SK-N-SH treated with all-trans-retinoic acid at 6 μM for 48 hours (cell line): ENCODE results near the gene B4GALNT3.

Experiments
- ATAC-seq: fragments of 200-7000 bp; cut with Tn5 transposase; 3 replicates; pipeline ENCODE4 v1.9.1; 2020; ENCODE audit warnings: mild to moderate bottlenecking, moderate library complexity
- ARNTL ChIP-seq: fragments of 450-650 bp; formaldehyde crosslinking; IDR thresholded peaks from 2 replicates; pipeline ENCODE4 v1.5.0; 2020; ENCODE audit warnings: low read depth, mild to moderate bottlenecking, moderate library complexity, borderline replicate concordance
- BACH2 ChIP-seq: fragments of 250-450 bp; sonication (Bioruptor Pico); IDR thresholded peaks from 2 replicates; pipeline ENCODE4 v1.9.0; 2021; ENCODE audit warnings: mild to moderate bottlenecking, borderline replicate concordance
- CSDC2 ChIP-seq: fragments of 250-450 bp; sonication (Bioruptor Pico); IDR thresholded peaks from 2 replicates; pipeline ENCODE4 v1.5.0; 2020; ENCODE audit warnings: mild to moderate bottlenecking, moderate library complexity
- GLIS3 ChIP-seq: fragments of 250-450 bp; sonication (Bioruptor Pico); IDR thresholded peaks from 2 replicates; pipeline ENCODE4 v1.5.0; 2020; ENCODE audit warnings: mild to moderate bottlenecking, moderate library complexity
- ISL1 ChIP-seq: fragments of 250-450 bp; sonication (Bioruptor Pico); IDR thresholded peaks from 2 replicates; pipeline ENCODE4 v2.1.2; 2022; ENCODE audit warnings: mild to moderate bottlenecking, moderate library complexity
- OSR1 ChIP-seq: fragments of 250-450 bp; sonication (Bioruptor Pico); IDR thresholded peaks from 2 replicates; pipeline ENCODE4 v1.8.0; 2022; ENCODE audit warnings: moderate library complexity, mild to moderate bottlenecking, inconsistent platforms
- RARB ChIP-seq: fragments of 250-450 bp; sonication (Bioruptor Pico); IDR thresholded peaks from 2 replicates; pipeline ENCODE4 v1.8.0; 2021; ENCODE audit warnings: mild to moderate bottlenecking, moderate library complexity
- SNAI2 ChIP-seq: fragments of 250-450 bp; sonication (Bioruptor Pico); IDR thresholded peaks from 2 replicates; pipeline ENCODE4 v1.5.0; 2020; ENCODE audit warnings: mild to moderate bottlenecking, moderate library complexity
- ZC3H10 ChIP-seq: fragments of 250-450 bp; sonication (Bioruptor Pico); IDR thresholded peaks from 2 replicates; pipeline ENCODE4 v1.5.1; 2021; ENCODE audit warnings: mild to moderate bottlenecking, moderate library complexity
- ZNF565 ChIP-seq: fragments of 450-650 bp; formaldehyde crosslinking; conservative IDR thresholded peaks from 2 replicates; pipeline ENCODE4 v1.5.0; 2020; ENCODE audit warnings: low read depth, mild to moderate bottlenecking, moderate library complexity
- ZNF70 ChIP-seq: fragments of 450-650 bp; formaldehyde crosslinking; IDR thresholded peaks from 2 replicates; pipeline ENCODE4 v1.5.0; 2020; ENCODE audit warnings: mild to moderate bottlenecking, moderate library complexity
- ZNF8 ChIP-seq: fragments of 450-650 bp; formaldehyde crosslinking; IDR thresholded peaks from 2 replicates; pipeline ENCODE4 v1.5.0; 2020; ENCODE audit warnings: mild to moderate bottlenecking, moderate library complexity
- TF ChIP-seq, protein P1 (sequence below): fragments of 250-450 bp; sonication (Bioruptor Pico); IDR thresholded peaks from 2 replicates; pipeline ENCODE4 v1.5.0; 2020; ENCODE audit warnings: mild to moderate bottlenecking, moderate library complexity
- TF ChIP-seq, protein P2 (sequence below): fragments of 250-450 bp; sonication (Bioruptor Pico); IDR thresholded peaks from 2 replicates; pipeline ENCODE4 v1.8.0; 2021; ENCODE audit warnings: low read depth, mild to moderate bottlenecking, moderate library complexity, borderline replicate concordance
- TF ChIP-seq, protein P3 (sequence below): fragments of 250-450 bp; sonication (Bioruptor Pico); IDR thresholded peaks from 2 replicates; pipeline ENCODE4 v1.5.1; 2020; ENCODE audit warnings: low read depth, mild to moderate bottlenecking, moderate library complexity
- TF ChIP-seq, protein P4 (sequence below): fragments of 250-450 bp; sonication (Bioruptor Pico); IDR thresholded peaks from 2 replicates; pipeline ENCODE4 v1.8.0; 2020; ENCODE audit warnings: mild to moderate bottlenecking, moderate library complexity, borderline replicate concordance

Gene B4GALNT3

DNA sequence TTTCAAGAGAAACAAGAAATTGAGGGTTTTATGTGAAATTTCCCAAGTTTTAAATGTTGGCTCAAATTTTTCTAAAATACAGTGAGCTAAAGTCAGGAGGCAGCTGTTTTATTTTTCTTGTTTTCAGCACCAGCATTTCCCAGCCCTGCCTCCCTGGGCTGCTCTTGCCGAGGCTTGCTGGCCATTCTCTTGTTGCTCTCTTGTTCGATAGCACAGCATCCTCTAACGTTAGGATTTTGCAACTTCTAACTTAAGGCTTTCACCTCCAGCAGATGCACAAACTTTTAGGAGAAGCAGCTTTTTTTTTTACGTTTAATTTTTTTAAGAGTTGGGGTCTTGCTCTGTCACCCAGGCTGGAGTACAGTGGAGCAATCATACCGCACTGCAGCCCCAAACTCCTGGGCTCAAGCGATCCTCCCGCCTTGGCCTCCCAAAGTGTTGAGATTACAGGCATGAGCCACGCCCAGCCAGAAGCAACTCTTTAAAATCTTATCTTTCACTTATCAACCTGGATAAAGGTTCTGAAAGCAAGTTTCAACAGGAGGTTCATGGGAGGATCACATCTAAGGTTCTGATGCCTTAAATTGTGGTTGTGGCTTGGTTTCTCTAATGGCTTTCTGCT, 40.2 kb downstream of the B4GALNT3 start:
- no peak for ATAC-seq
- no peak for TF ChIP-seq ISL1
- TF ChIP-seq, protein P1, sequence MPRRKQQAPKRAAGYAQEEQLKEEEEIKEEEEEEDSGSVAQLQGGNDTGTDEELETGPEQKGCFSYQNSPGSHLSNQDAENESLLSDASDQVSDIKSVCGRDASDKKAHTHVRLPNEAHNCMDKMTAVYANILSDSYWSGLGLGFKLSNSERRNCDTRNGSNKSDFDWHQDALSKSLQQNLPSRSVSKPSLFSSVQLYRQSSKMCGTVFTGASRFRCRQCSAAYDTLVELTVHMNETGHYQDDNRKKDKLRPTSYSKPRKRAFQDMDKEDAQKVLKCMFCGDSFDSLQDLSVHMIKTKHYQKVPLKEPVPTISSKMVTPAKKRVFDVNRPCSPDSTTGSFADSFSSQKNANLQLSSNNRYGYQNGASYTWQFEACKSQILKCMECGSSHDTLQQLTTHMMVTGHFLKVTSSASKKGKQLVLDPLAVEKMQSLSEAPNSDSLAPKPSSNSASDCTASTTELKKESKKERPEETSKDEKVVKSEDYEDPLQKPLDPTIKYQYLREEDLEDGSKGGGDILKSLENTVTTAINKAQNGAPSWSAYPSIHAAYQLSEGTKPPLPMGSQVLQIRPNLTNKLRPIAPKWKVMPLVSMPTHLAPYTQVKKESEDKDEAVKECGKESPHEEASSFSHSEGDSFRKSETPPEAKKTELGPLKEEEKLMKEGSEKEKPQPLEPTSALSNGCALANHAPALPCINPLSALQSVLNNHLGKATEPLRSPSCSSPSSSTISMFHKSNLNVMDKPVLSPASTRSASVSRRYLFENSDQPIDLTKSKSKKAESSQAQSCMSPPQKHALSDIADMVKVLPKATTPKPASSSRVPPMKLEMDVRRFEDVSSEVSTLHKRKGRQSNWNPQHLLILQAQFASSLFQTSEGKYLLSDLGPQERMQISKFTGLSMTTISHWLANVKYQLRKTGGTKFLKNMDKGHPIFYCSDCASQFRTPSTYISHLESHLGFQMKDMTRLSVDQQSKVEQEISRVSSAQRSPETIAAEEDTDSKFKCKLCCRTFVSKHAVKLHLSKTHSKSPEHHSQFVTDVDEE (CRISPR knock-in tag) = no peak
- TF ChIP-seq ZC3H10 (CRISPR knock-in tag) = no peak
- TF ChIP-seq BACH2 = no peak
- TF ChIP-seq OSR1 (CRISPR knock-in tag) = no peak
- TF ChIP-seq ZNF565 = no peak
- TF ChIP-seq, protein P2, sequence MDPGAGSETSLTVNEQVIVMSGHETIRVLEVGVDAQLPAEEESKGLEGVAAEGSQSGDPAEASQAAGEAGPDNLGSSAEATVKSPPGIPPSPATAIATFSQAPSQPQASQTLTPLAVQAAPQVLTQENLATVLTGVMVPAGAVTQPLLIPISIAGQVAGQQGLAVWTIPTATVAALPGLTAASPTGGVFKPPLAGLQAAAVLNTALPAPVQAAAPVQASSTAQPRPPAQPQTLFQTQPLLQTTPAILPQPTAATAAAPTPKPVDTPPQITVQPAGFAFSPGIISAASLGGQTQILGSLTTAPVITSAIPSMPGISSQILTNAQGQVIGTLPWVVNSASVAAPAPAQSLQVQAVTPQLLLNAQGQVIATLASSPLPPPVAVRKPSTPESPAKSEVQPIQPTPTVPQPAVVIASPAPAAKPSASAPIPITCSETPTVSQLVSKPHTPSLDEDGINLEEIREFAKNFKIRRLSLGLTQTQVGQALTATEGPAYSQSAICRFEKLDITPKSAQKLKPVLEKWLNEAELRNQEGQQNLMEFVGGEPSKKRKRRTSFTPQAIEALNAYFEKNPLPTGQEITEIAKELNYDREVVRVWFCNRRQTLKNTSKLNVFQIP = no peak
- no peak for TF ChIP-seq ZNF8 (CRISPR knock-in tag)
- no peak for TF ChIP-seq SNAI2 (CRISPR knock-in tag)

DNA sequence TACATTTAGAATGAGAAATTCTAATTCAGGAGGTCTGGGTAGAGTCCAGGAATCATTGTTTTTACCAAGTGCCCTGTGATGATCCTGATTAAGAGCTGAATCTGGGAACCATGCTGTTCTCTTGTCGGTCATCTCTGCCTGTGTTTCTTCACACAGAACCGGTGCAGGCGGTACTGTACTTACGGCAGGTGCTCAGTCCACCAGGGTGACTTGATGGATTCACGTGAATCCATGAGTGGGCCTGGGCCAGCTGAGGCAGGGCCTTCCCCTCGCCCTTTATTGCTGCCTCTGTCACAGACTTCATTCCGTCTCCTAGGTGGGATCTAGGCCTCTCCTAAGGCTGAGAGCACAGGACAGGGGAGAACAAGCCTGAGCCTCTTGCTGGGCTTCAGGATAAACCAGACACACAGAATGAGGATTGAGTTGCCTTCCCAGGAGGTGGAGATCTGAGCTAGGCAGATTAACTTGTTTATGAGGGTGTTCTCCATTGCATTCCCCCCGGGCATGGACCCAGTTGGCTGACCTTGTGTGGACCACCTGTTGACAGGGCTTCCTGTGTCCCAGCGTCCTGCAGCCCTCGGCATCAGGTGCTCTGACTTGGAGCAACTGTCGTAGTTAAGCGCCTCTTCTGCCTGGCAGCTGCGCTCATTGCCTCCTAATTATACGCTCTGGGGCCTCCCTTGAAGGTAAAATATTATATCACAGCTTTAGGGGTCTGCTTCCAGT, 42.1 kb downstream of the B4GALNT3 start:
- TF ChIP-seq, protein P3, sequence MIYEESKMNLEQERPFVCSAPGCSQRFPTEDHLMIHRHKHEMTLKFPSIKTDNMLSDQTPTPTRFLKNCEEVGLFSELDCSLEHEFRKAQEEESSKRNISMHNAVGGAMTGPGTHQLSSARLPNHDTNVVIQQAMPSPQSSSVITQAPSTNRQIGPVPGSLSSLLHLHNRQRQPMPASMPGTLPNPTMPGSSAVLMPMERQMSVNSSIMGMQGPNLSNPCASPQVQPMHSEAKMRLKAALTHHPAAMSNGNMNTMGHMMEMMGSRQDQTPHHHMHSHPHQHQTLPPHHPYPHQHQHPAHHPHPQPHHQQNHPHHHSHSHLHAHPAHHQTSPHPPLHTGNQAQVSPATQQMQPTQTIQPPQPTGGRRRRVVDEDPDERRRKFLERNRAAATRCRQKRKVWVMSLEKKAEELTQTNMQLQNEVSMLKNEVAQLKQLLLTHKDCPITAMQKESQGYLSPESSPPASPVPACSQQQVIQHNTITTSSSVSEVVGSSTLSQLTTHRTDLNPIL (CRISPR knock-in tag) = no peak
- no peak for TF ChIP-seq ZNF70
- TF ChIP-seq, protein P1 (CRISPR knock-in tag) = no peak
- TF ChIP-seq SNAI2 (CRISPR knock-in tag) = no peak
- TF ChIP-seq CSDC2 = no peak
- TF ChIP-seq, protein P2 = no peak
- TF ChIP-seq ISL1 = no peak
- ATAC-seq = no peak

DNA sequence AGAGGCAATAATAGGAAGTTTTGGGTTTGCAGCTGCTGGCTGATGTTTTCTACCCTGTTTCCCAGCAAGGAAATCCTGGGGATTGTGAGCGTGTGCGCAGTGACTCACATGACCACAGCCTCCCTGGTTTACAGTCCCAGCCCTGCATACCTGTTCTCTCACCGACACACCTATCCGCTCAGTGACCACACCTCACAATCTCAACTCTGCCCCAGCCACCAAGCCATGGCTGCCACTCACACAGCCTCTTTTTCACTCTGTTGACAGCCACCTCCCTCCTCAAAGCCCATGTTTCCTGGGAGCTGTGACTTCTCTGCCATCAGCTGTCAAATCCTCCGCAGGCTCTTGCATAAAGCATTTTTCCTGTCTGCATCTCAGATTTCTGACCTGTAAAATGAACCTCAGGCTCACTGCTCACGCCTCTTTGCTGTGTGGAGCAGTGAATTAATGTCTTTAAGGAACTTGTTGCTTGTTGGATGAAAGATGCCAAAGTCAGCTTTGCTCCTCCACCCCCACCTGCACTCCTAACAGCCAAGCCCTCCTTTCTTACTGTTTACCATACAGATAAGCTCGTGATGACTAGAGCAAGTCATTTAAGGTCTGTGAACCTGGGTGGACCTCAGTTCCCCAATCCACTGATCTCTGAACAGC, 43.5 kb downstream of the B4GALNT3 start:
- no peak for TF ChIP-seq ARNTL (CRISPR knock-in tag)
- TF ChIP-seq, protein P1 (CRISPR knock-in tag) = no peak
- no peak for TF ChIP-seq BACH2
- TF ChIP-seq ZNF70 = no peak
- no peak for TF ChIP-seq RARB (CRISPR knock-in tag)
- TF ChIP-seq ZNF565 = no peak
- TF ChIP-seq, protein P3 (CRISPR knock-in tag) = no peak
- TF ChIP-seq, protein P4, sequence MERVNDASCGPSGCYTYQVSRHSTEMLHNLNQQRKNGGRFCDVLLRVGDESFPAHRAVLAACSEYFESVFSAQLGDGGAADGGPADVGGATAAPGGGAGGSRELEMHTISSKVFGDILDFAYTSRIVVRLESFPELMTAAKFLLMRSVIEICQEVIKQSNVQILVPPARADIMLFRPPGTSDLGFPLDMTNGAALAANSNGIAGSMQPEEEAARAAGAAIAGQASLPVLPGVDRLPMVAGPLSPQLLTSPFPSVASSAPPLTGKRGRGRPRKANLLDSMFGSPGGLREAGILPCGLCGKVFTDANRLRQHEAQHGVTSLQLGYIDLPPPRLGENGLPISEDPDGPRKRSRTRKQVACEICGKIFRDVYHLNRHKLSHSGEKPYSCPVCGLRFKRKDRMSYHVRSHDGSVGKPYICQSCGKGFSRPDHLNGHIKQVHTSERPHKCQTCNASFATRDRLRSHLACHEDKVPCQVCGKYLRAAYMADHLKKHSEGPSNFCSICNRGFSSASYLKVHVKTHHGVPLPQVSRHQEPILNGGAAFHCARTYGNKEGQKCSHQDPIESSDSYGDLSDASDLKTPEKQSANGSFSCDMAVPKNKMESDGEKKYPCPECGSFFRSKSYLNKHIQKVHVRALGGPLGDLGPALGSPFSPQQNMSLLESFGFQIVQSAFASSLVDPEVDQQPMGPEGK (CRISPR knock-in tag) = no peak
- no peak for TF ChIP-seq GLIS3 (CRISPR knock-in tag)
- TF ChIP-seq ZC3H10 (CRISPR knock-in tag) = no peak
- no peak for ATAC-seq
